ENCODE data around the gene BSDC1. TPM values are rescaled to one million over a fixed set of nuclear protein-coding genes. Genes with fewer than 3 reads are reported as not detected.
A peak's percentile ranks its signal among the peaks of the same experiment; 100 is the strongest.
"Not testable (repeated sequence)": the region's sequence is repeated elsewhere in the genome, so short reads cannot be mapped to it uniquely, and the experiment has no call there.

BSDC1 gene
- total and polyA plus RNA-seq, 9 donors = 54.9 to 107 (median 72.9) TPM

DNA sequence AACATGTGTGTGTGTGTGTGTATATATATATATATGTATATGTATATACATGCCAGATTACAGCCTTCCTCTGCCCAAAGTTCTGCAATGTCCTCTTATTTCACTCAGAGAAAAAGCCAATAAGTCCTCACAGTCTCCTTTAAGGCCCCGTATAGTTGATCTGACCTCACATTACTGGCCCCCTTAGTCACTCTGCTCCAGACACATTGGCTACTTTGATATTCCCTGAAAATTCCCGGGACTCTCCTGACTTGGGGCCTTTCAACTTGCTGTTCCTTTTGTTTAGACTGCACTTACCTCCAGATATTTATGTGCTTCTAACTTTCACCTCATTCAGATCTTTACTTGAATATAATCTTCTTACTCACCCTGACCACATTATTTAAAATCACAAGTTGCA is 4.2 kb upstream of the BSDC1 start:
- Histone ChIP-seq H3K36me3 (no peaks in the 10 kb centered on the region), H3K4me3 (no peak overlapping the region), H3K27ac (no peak overlapping the region), H3K27me3 (no peaks in the 10 kb centered on the region), H3K9me3 (no peaks in the 10 kb centered on the region), H3K4me1 (ENCODE audit: insufficient read depth) (peaks cover 1% of the 10 kb centered on the region)
- 21 to 42% (median 42%) methylated on average over 2 of the region's 2 CpGs for WGBS, 3 donors
- DNase-seq = no peak
- TF ChIP-seq EP300 (IDR thresholded peaks at IDR 0.05) (no peak), POLR2A (IDR thresholded peaks at IDR 0.05) (no peak)
- TF ChIP-seq, protein P1, sequence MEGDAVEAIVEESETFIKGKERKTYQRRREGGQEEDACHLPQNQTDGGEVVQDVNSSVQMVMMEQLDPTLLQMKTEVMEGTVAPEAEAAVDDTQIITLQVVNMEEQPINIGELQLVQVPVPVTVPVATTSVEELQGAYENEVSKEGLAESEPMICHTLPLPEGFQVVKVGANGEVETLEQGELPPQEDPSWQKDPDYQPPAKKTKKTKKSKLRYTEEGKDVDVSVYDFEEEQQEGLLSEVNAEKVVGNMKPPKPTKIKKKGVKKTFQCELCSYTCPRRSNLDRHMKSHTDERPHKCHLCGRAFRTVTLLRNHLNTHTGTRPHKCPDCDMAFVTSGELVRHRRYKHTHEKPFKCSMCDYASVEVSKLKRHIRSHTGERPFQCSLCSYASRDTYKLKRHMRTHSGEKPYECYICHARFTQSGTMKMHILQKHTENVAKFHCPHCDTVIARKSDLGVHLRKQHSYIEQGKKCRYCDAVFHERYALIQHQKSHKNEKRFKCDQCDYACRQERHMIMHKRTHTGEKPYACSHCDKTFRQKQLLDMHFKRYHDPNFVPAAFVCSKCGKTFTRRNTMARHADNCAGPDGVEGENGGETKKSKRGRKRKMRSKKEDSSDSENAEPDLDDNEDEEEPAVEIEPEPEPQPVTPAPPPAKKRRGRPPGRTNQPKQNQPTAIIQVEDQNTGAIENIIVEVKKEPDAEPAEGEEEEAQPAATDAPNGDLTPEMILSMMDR (IDR thresholded peaks at IDR 0.05) = no peak
- intact Hi-C loops (cut with DNase I) = no loop called here

DNA sequence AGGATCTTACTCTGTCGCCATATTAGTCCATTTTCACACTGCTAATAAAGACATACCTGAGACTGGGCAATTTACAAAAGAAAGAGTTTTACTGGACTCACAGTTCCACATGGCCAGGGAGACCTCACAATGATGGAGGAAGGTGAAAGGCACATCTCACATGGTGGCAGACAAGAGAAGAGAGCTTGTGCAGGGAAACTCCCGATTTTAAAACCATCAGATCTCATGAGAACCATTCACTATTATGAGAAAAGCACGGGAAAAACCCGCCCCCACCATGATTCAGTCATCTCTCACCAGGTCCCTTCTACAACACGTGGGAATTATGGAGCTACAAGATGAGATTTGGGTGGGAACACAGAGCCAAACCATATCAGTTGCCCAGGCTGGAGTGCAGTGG is 2.3 kb upstream of the BSDC1 start:
- intact Hi-C loops (cut with DNase I); H3K4me3 ChIP-seq; H3K36me3 ChIP-seq; H3K27me3 ChIP-seq; H3K27ac ChIP-seq; H3K9me3 ChIP-seq; DNase-seq: not testable (repeated sequence)
- H3K4me1 ChIP-seq (ENCODE audit: insufficient read depth) = peaks cover 11% of the 10 kb centered on the region
- whole genome bisulfite sequencing, 3 donors = 88 to 90% (median 90%) methylated on average over 5 of the region's 5 CpGs

DNA sequence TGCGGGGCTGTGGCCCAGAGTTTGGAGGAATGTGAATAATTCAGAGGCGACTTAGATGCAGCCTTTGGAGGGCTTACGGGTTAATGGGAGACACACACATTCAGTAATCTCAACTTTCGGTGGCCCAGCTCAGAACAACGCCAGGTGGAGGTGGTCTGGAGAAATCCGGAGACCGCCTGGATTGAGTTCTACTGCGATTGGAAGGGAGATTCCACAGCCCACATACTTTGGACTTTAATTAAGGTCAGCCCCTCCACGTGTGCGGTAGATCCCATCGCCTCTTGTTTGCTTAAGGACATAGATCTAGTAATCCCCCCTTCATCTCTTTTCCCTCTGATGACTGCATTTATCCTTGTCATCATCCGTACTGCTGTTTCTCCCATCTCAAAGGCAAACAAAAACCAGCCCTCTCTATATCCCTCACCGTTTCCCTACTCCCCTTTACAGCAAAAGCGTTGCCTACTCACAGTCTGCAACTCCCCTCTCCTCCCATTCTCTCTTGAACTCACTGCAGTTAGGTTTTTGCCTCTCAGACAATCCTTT is 720 bp upstream of the BSDC1 start:
- peak overlapping the region; percentile 61 to 75 for H3K27ac ChIP-seq
- H3K36me3 ChIP-seq = no peaks in the 10 kb centered on the region
- no peaks in the 10 kb centered on the region for H3K9me3 ChIP-seq
- 0% methylated on average over 14 of the region's 14 CpGs for WGBS, 3 donors
- intact Hi-C loops (cut with DNase I) = loop anchor here in 1 of 4 donors (2.0 kb wide), 1 partner anchor 58 kb away; the partner anchor contains the start of gene MARCKSL1
- TF ChIP-seq POLR2A (IDR thresholded peaks at IDR 0.05) (no peak), EP300 (IDR thresholded peaks at IDR 0.05) (no peak)
- TF ChIP-seq, protein P1 (IDR thresholded peaks at IDR 0.05) = peak in 1 of 3 donors; percentile 2
- peaks cover 16% of the 10 kb centered on the region for H3K4me1 ChIP-seq (ENCODE audit: insufficient read depth)
- peak overlapping the region; percentile 67 for H3K4me3 ChIP-seq
- no peak for DNase-seq
- H3K27me3 ChIP-seq = no peaks in the 10 kb centered on the region

DNA sequence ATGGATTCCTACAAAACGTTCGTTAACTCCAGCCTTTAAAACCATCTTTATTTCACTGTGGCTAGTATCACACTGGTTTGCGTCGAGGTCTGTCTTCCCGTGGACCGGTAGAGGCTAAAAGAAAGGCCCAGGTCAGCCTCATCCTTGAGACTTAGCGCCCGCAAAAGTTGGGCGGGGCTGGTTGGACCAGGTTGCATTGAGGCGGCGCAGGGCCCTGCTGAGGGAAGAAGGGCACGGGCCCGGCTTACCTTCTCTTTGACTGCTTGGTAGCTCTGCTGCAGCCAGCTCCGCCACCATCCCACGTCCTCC is 455 bp downstream of the BSDC1 start:
- DNase-seq = peak in 1 of 5 donors; percentile 67
- Histone ChIP-seq H3K9me3 (no peaks in the 10 kb centered on the region), H3K36me3 (no peaks in the 10 kb centered on the region), H3K27me3 (no peaks in the 10 kb centered on the region), H3K27ac (peak overlapping the region; percentile 75 to 78), H3K4me1 (ENCODE audit: insufficient read depth) (peaks cover 18% of the 10 kb centered on the region), H3K4me3 (peak overlapping the region; percentile 67)
- intact Hi-C loops (cut with DNase I) = loop anchor here in 1 of 4 donors (2.0 kb wide), 1 partner anchor 57 kb away; the partner anchor contains the start of gene MARCKSL1
- 1 to 2% (median 1%) methylated on average over 15 of the region's 15 CpGs for WGBS, 3 donors
- no peak for TF ChIP-seq POLR2A (IDR thresholded peaks at IDR 0.05)
- TF ChIP-seq, protein P1 (IDR thresholded peaks at IDR 0.05) = no peak
- TF ChIP-seq EP300 (IDR thresholded peaks at IDR 0.05) = no peak

DNA sequence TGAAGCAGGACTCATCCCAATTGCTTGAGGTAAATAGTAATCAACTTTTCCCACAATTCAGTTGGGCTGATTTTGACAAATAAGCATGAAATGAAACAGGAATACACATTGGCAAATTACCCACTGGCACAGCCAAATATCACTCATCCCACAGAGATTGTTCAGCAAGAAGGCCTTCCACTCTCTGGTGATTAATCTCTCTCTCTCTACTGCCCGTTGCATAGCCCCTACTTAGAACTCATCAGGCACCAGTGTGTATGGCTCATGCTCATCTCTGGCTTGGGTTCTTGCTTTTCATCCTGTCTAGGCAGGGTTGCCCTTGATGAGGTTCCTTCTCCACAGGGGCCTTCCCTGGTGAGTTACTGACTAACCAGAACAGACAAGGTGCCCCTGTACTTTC is 1.1 kb downstream of the BSDC1 start:
- peak overlapping the region in 1 of 2 donors; percentile 14 for H3K27ac ChIP-seq
- DNase-seq = no peak
- TF ChIP-seq, protein P1 (IDR thresholded peaks at IDR 0.05) = no peak
- TF ChIP-seq POLR2A (IDR thresholded peaks at IDR 0.05) (no peak), EP300 (IDR thresholded peaks at IDR 0.05) (no peak)
- peak overlapping the region; percentile 67 for H3K4me3 ChIP-seq
- intact Hi-C loops (cut with DNase I) = no loop called here
- 5 to 33% (median 21%) methylated on average over 1 of the region's 1 CpG for WGBS, 3 donors
- H3K9me3 ChIP-seq = no peaks in the 10 kb centered on the region
- no peaks in the 10 kb centered on the region for H3K36me3 ChIP-seq
- H3K4me1 ChIP-seq (ENCODE audit: insufficient read depth) = peaks cover 18% of the 10 kb centered on the region
- no peaks in the 10 kb centered on the region for H3K27me3 ChIP-seq

Measured in ovary (tissue), 9 donors.